Stimulated activated CD4-positive, alpha-beta T cell treated with anti-CD3 and anti-CD28 coated beads, Interleukin-2, amount 100 ng/mL, for 4 hours (primary cell): ENCODE measurements around the gene TXNDC11.

Source experiments
- DNase-seq: peaks from one replicate; pipeline ENCODE4 v3.0.0-alpha.2; 2020; ENCODE audit warnings: low read depth

TXNDC11 gene

DNA sequence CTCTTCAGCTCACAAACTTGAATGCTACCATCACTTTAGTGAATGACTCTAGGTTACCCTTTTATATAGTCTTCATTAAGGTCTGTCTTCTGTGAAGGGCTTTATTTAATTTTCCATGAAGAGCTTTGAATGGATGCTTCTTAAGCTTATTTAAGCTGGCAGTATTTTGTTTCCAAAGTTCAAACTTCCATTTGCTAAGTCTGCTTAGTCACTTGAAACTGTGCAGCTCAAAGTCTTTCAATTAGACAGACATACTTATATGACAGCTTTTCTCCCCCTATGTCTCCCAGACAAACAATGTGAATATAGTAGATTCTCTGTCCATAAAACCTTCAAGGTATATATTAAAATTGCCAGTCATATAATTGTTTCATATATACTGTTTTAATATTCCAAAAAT lies 23.5 kb downstream of the TXNDC11 start:
- DNase-seq: no peak

GRCh38 chr16:11717811-11718210 lies 24.8 kb downstream of the TXNDC11 start:
- no peak for DNase-seq

- DNase-seq: no peak
Measured at GRCh38 chr16:11716336-11716735, 26.3 kb downstream of the TXNDC11 start.

GRCh38 chr16:11715246-11715947 lies 27.3 kb downstream of the TXNDC11 start:
- DNase-seq: no peak

DNA sequence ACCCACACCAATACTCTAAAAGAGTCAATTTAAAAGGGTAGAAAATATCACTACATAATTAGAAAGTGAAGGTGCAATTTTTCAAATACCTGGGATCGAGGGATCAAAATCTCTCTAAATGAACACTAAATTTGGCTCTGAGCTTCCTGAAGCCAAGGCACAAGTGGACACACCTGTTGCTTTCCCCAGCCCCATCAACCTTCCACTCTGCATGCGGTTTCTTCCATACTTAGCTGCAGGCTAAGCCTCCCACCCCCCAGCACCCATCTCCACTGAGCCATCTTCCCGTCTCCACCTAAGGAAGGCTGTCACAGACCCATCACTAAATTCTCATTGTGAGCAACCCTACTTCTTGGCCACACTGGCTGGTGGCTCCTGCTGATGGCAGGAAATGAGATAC lies 30.5 kb downstream of the TXNDC11 start:
- DNase-seq: no peak

- DNase-seq: no peak
Measured at GRCh38 chr16:11711662-11712061, 31.0 kb downstream of the TXNDC11 start.

GRCh38 chr16:11708421-11708820 lies 34.2 kb downstream of the TXNDC11 start:
- no peak for DNase-seq

- no peak for DNase-seq
Measured at GRCh38 chr16:11707679-11708197, 34.9 kb downstream of the TXNDC11 start.

DNA sequence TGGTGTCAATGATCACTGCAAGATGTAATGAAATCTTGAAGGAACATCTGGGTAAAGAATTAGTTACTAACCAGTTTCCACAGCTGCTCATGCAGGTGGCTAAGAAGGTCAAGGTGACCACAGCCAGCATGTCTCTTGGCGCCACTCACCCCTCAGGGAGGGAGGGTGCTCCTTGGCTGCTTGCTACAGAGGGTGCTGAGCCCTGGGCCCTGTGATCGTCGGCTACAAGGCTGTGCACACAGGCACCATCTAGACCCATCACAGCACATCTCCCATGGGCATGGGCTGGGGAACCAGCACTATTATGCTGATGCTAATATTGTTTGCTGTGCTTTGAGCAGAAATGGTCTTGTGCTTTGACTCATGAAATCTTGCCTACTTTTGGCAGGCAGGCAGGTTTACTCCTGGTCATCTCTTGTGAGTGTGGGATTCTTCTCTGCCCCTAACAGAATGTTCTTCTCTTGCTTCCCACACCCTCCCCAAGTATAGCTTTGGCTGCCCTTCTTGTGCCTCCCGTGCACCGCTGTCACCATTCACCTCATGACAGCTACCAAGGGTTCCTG lies 36.4 kb downstream of the TXNDC11 start:
- no peak for DNase-seq

DNA sequence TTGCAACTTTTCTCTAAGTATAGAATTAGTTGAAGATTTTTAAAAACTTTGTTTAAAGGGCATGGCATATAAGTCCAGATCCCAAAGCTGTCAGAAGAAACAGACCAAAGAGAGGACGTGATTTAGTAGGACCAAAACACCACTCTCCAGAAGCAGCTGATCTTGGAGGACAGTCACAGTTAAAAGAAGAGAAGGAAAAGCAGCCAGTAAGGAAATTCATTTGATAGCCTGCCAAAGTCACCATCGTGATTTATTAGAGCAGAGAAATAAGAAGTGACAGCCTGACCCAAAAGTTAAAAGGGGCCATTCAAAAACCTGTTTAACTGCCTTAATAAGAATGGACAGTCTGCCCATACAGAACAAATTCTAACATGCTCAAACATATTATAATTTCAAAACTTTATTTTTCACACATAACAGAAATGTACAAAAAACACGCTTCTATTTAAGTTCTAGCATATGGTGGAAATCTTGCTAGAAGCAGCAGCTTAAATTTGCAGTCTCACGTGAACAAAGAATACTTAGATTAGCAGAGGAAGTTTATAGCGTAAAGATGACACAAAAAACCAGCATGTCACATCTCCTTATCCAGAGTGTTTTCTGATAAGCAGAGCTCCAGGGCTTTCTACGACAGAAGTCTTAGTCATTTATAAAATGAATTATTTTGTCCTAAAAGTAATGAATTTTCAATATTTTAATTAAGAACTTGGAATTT lies 37.2 kb downstream of the TXNDC11 start:
- DNase-seq: no peak

DNA sequence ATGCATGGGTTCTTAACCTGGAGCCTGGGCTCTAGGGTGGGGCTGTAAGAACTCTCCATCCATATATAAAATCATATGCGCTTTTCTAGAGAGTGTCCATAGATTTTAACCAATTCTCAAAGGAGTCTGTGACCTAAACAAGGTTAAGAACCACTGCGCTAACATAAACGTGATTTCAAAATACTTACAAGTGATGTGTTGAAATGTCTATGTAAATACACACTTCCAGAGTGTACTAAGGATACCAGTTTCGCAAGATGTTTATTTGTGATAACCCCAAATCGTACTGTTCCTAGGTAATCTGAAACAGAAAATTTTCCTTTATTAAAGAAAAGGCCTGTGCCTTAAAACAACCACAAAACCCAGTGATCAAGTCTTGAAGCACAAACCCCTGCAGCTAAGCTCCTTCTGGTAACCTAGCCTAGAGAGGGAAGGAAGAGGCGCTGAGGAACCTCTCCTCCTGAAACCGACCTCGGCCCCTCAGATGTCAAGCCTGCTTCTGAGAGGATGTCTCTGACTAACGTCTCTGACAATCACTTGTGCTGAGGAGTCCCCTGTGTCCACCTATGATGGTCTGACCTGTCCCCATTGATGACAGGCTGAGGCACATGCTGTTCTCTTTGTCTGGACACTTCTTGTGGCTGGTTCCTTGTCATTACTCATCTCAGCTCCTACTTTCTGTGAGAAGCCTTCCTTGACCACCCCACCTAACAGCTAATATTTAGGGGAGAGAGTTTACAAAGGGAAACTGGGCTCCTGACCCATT lies 42.2 kb downstream of the TXNDC11 start:
- no peak for DNase-seq

DNA sequence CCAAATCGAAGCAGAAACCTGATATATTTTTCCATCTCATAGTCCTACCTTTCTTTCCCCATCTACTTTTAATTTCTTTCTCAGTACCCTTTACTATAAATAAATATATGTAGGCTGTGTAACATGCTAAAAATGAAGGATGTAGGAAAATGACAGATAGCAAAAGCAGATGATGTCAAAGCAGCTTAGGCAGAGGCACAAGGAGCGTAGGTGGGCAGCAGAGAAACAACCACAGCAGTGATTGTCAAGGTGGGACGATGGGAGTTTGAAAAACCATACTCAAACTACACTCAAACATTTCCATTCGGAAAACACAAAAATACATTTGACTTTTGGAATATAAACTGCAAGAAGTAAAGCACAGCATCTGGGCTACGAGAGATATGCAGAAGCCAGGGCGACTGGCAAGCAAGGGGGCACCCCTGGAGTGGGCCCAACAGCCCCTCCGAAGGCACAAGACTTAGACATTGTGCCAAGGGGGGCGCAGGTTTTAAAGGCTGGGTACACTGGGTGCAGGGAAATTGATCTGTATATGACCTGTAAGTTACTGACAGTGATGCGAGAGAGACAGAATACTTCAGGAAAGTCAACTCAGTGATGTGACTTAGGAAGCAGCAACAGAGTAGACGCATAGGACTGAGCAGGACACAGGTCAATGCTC lies 43.3 kb downstream of the TXNDC11 start:
- no peak for DNase-seq

DNA sequence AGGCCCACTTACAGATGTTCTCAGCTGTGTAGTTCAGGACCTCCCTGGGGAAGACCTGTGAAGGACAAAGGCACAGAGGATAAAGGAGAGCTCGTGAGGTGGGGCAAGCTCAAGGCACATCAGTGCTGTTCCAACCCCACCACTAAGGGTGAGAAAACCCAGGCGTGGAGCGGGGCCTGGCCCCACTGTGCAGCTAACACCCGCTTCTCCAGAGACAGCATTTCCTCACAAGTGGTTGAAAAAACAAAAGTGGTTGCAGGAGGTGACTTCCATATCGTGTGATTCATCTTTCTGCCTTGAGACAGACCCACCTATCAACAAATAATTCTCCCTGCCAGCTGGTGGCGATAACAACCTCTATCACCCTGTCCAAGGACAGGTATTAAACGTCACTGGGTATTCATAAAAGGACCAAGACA lies 44.4 kb downstream of the TXNDC11 start:
- peak; percentile 8 for DNase-seq

GRCh38 chr16:11697319-11697718 lies 45.3 kb downstream of the TXNDC11 start:
- no peak for DNase-seq

DNA sequence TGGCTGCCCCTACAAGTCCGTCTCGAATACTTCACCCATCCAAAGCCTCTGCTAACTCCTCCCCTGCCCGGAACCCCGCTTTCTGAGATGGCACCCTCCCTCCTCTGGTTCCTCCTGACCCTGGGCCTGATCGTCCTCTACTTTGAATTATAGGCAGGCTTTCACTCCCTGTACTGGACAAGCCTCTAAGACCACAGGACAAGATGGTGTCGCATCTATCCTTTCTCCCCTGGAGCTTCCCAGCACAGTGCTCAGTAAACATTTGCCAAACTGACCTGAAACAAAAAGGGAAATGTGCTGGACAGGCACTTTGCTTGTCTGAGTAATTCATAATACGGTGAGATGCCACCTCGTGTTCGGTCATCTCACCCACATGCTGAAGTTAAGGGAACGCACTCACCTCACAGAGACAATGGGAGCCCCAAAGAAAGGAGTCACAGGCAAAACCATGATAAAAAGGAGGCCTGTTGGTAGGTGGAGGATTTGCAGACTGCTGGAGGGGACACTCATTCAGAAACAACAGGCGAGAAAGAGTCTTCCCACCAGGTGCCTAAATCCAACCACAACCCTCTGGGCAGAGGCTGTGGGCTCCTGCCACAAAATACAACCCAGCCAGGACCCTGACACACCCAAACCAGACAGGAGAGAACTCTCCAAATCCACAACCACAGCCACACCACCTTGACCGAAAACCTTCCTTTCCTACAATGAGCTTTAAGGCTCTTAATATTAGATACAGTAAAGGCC lies 46.2 kb downstream of the TXNDC11 start:
- no peak for DNase-seq

- no peak for DNase-seq
Measured at GRCh38 chr16:11692651-11693050, 50.0 kb downstream of the TXNDC11 start.

GRCh38 chr16:11692171-11692570 lies 50.5 kb downstream of the TXNDC11 start:
- no peak for DNase-seq

GRCh38 chr16:11691771-11692170 lies 50.9 kb downstream of the TXNDC11 start:
- no peak for DNase-seq

GRCh38 chr16:11691235-11691634 lies 51.4 kb downstream of the TXNDC11 start:
- DNase-seq: no peak

- no peak for DNase-seq
Measured at GRCh38 chr16:11689031-11689840, 53.4 kb downstream of the TXNDC11 start.
